ENCODE results near the gene CES5A. TPM values are rescaled to one million over a fixed set of nuclear protein-coding genes. Genes with fewer than 3 reads are reported as not detected.
A peak's percentile ranks its signal among the peaks of the same experiment; 100 is the strongest.
"Not testable (repeated sequence)": the region's sequence is repeated elsewhere in the genome, so short reads cannot be mapped to it uniquely, and the experiment has no call there.

CES5A gene
- total and polyA plus RNA-seq, 8 donors = not detected

- DNase-seq (peak in 1 of 6 donors; percentile 15), FAIRE-seq (no peak), ATAC-seq (no peak)
- no peak overlapping the region for H3K4me3 ChIP-seq
- TF ChIP-seq CTCF (IDR thresholded peaks at IDR 0.05) = no peak
- no peaks in the 10 kb centered on the region for H3K9me3 ChIP-seq
- no peaks in the 10 kb centered on the region for H3K27me3 ChIP-seq
- H3K4me1 ChIP-seq = no peaks in the 10 kb centered on the region
- intact Hi-C loops (cut with DNase I) = no loop called here
- no peak overlapping the region for H3K27ac ChIP-seq
- 59 to 74% methylated on average over 2 of the region's 2 CpGs for WGBS, 2 donors
- H3K36me3 ChIP-seq = no peaks in the 10 kb centered on the region
Observed at GRCh38 chr16:55812951-55813350, 62.2 kb downstream of the CES5A start.

GRCh38 chr16:55811811-55812210 lies 63.4 kb downstream of the CES5A start:
- Histone ChIP-seq H3K4me3 (no peak overlapping the region), H3K36me3 (no peaks in the 10 kb centered on the region), H3K27me3 (no peaks in the 10 kb centered on the region), H3K27ac (no peak overlapping the region), H3K4me1 (no peaks in the 10 kb centered on the region), H3K9me3 (no peaks in the 10 kb centered on the region)
- TF ChIP-seq CTCF (IDR thresholded peaks at IDR 0.05) = no peak
- intact Hi-C loops (cut with DNase I) = no loop called here
- no peak for FAIRE-seq
- ATAC-seq = no peak
- WGBS, 2 donors = 51 to 54% methylated on average over 4 of the region's 4 CpGs
- peak in 1 of 6 donors; percentile 7 for DNase-seq

- Histone ChIP-seq H3K9me3 (no peaks in the 10 kb centered on the region), H3K4me1 (no peaks in the 10 kb centered on the region), H3K4me3 (no peak overlapping the region), H3K27me3 (no peaks in the 10 kb centered on the region), H3K36me3 (no peaks in the 10 kb centered on the region), H3K27ac (no peak overlapping the region)
- DNase-seq = no peak
- TF ChIP-seq CTCF (IDR thresholded peaks at IDR 0.05) = no peak
- no peak for ATAC-seq
- 64 to 70% methylated on average over 8 of the region's 8 CpGs for WGBS, 2 donors
- no peak for FAIRE-seq
- intact Hi-C loops (cut with DNase I) = no loop called here
Observed at GRCh38 chr16:55810451-55810961, 64.7 kb downstream of the CES5A start.

GRCh38 chr16:55809851-55810250 lies 65.3 kb downstream of the CES5A start:
- no peaks in the 10 kb centered on the region for H3K4me1 ChIP-seq
- H3K9me3 ChIP-seq = no peaks in the 10 kb centered on the region
- 74 to 82% methylated on average over 4 of the region's 4 CpGs for WGBS, 2 donors
- H3K4me3 ChIP-seq = no peak overlapping the region
- FAIRE-seq (no peak), ATAC-seq (no peak), DNase-seq (peak in 1 of 6 donors; percentile 24)
- intact Hi-C loops (cut with DNase I) = no loop called here
- H3K27me3 ChIP-seq = no peaks in the 10 kb centered on the region
- no peaks in the 10 kb centered on the region for H3K36me3 ChIP-seq
- TF ChIP-seq CTCF (IDR thresholded peaks at IDR 0.05) = no peak
- no peak overlapping the region for H3K27ac ChIP-seq

- no peaks in the 10 kb centered on the region for H3K4me1 ChIP-seq
- ATAC-seq (no peak), FAIRE-seq (no peak), DNase-seq (peak in 1 of 6 donors; percentile 17)
- H3K4me3 ChIP-seq = no peak overlapping the region
- 60 to 63% methylated on average over 5 of the region's 5 CpGs for WGBS, 2 donors
- no peaks in the 10 kb centered on the region for H3K9me3 ChIP-seq
- no peak for TF ChIP-seq CTCF (IDR thresholded peaks at IDR 0.05)
- H3K27me3 ChIP-seq = no peaks in the 10 kb centered on the region
- intact Hi-C loops (cut with DNase I) = no loop called here
- no peaks in the 10 kb centered on the region for H3K36me3 ChIP-seq
- no peak overlapping the region for H3K27ac ChIP-seq
Observed at GRCh38 chr16:55809386-55809785, 65.8 kb downstream of the CES5A start.

GRCh38 chr16:55808286-55808685 lies 66.9 kb downstream of the CES5A start:
- H3K4me3 ChIP-seq; H3K4me1 ChIP-seq; DNase-seq; H3K27ac ChIP-seq; ATAC-seq; intact Hi-C loops (cut with DNase I); H3K9me3 ChIP-seq; H3K36me3 ChIP-seq; FAIRE-seq; H3K27me3 ChIP-seq: not testable (repeated sequence)
- no CpG with 5 or more reads among the region's 1 CpG for WGBS, 2 donors

GRCh38 chr16:55805104-55805503 lies 70.1 kb downstream of the CES5A start:
- H3K4me1 ChIP-seq; H3K27me3 ChIP-seq; DNase-seq; ATAC-seq; H3K9me3 ChIP-seq; H3K4me3 ChIP-seq; H3K27ac ChIP-seq; FAIRE-seq; H3K36me3 ChIP-seq; intact Hi-C loops (cut with DNase I): not testable (repeated sequence)
- WGBS, 2 donors = no CpG with 5 or more reads among the region's 6 CpGs

- H3K4me1 ChIP-seq; DNase-seq; H3K4me3 ChIP-seq; FAIRE-seq; H3K27ac ChIP-seq; ATAC-seq; H3K9me3 ChIP-seq; intact Hi-C loops (cut with DNase I); H3K36me3 ChIP-seq; H3K27me3 ChIP-seq: not testable (repeated sequence)
- no CpG with 5 or more reads among the region's 8 CpGs for WGBS, 2 donors
Observed at GRCh38 chr16:55803681-55804080, 71.5 kb downstream of the CES5A start.
